Measurements from ENCODE around the gene PLA2R1. TPM values are rescaled to one million over a fixed set of nuclear protein-coding genes. Genes with fewer than 3 reads are reported as not detected.
"Not testable (repeated sequence)": the region's sequence is repeated elsewhere in the genome, so short reads cannot be mapped to it uniquely, and the experiment has no call there.

The PLA2R1 gene
- polyA plus RNA-seq, 4 donors = 36.7 to 106 (median 71.6) TPM

- no peak for DNase-seq (ENCODE audit: low read depth in 4 of 4, low spot score in 3 of 4)
These were observed 76.8 kb downstream of the PLA2R1 start for GRCh38 chr2:159985656-159986055.

DNA sequence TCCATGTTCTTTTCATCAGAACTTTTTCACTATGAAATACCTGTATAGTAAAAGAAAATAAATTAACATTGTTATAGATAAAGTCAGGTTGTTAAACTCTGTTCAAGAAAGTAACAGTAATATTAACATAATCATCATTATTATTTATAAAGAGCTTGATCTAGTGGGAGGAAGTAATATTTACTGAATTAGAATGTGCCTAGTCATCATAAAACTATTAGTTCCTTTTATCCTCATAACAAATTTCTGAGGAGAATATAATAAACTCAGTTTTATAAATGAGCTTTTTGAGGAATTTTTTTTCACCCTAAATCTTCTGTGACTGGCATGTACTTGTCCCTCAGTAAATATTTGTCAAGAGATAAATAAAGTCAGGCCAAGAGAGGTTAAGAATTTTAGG is 78.4 kb downstream of the PLA2R1 start:
- no peak for DNase-seq (ENCODE audit: low read depth in 4 of 4, low spot score in 3 of 4)

- DNase-seq (ENCODE audit: low read depth in 4 of 4, low spot score in 3 of 4) = no peak
These were observed 79.3 kb downstream of the PLA2R1 start for GRCh38 chr2:159982842-159983785.

DNA sequence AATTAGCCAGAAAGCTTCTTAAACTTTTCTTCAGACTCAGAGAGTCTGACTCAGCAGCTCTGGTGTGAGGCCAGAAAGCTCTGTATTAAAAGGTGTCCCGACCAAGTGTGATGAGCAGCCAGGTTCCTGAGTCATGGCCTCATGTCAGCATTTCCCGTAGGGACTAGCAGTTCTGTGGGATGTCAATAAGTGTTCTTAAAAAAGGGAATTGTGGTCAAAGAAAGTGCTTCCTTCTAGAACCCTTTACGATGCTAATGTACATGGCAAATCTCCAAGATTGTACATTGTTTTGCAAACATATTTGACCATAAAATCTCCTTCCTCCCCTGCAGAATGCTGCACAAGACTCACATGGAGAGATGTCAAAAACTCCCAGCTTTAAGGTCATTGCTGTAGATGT is 80.1 kb downstream of the PLA2R1 start:
- no peak for DNase-seq (ENCODE audit: low read depth in 4 of 4, low spot score in 3 of 4)

DNA sequence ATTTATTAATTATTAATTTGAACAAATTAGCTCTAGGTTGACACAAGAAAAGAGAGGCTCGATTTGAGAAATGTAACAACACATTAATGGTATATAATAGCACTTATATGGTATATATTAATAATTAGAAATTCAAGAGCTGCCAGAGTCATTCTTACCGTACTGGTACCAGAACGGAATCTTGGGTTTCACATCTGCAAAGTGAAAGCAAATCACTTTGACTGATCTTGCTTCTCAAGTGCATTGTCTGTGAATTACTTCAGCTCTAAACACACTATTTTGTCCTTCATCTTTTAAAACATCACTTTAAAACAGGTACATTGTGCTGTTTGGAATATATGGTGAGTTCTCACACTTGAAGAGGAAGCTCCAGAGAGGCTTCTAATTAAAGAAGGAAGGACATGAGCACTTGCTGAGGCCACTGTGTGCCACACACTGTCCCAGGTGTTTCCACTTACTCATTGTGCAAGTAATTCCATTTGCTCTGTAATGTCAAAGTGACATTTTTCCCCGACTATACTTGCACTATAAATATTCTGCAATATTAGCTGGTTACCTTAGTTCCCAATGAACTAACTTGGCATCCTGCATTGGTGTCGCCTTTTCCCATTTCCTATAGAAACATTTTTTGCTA is 85.8 kb downstream of the PLA2R1 start:
- DNase-seq (ENCODE audit: low read depth in 4 of 4, low spot score in 3 of 4) = no peak

DNA sequence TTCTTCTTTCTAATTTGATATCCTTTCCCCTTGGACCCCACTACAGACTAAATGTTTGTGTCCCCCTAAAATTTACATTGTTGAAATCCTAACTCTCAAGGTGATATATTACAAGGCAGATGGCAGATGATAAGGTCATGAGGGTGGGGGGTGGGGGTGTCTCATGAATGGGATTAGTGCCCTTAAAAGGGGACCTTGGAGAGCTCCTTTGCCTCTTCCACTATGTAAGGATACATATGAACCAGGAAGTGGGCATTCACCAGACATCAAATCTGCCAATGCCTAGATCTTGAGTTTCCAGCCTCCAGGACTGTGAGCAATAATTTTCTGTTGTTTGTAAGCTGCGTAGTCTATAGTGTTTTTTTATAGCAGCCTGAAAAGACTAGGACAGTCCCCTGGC is 89.1 kb downstream of the PLA2R1 start:
- DNase-seq (ENCODE audit: low read depth in 4 of 4, low spot score in 3 of 4) = no peak

GRCh38 chr2:159971365-159972152 is 90.9 kb downstream of the PLA2R1 start:
- no peak for DNase-seq (ENCODE audit: low read depth in 4 of 4, low spot score in 3 of 4)

DNA sequence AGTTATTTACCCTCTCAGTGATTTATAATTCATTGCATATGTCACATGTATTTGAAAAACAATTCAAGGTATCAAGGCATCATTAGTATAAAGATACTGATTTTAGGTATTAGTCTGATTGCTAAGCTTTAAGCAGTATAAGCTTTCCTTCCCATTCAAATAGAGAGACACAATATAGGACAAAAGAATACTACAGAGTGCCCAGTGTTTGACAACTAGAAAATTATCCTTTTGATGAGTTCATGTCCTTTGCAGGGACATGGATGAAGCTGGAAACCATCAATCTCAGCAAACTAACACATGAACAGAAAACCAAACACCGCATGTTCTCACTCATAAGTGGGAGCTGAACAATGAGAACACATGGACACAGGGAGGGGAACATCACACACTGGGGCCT is 91.9 kb downstream of the PLA2R1 start:
- DNase-seq (ENCODE audit: low read depth in 4 of 4, low spot score in 3 of 4) = not testable (repeated sequence)

DNA sequence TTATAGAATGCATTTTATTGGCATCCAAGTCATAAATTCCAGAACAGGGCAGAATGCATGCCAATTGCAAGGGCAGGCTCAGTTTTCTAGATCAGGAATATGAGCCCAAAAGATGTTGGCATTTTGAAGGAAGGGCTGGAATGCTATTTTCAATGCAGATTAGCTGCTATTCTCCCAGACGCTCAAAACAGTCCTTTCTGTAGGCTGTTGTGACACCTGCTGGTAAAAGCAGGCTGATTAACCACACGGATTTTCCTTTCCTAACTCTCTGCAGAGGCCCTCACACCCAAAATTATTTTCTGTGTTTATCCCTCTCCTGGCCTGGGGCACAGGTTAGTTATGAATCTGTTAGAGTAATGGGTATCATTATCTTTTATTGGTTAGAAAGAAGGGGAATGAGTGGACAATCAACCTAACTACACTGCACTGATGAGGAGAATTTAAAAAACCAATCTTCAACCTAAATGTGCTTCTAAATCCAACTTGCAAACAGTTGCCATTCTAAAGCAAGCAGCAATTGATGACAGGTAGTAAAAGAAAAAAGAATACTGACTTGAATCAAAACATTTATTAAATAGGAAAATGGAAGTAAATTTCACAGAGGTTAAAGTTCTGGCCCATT is 94.0 kb downstream of the PLA2R1 start:
- DNase-seq (ENCODE audit: low read depth in 4 of 4, low spot score in 3 of 4) = peak in 1 of 4 donors; percentile 24

GRCh38 chr2:159963700-159964099 is 98.7 kb downstream of the PLA2R1 start:
- DNase-seq (ENCODE audit: low read depth in 4 of 4, low spot score in 3 of 4) = no peak

GRCh38 chr2:159962513-159962912 is 99.9 kb downstream of the PLA2R1 start:
- DNase-seq (ENCODE audit: low read depth in 4 of 4, low spot score in 3 of 4) = not testable (repeated sequence)

DNA sequence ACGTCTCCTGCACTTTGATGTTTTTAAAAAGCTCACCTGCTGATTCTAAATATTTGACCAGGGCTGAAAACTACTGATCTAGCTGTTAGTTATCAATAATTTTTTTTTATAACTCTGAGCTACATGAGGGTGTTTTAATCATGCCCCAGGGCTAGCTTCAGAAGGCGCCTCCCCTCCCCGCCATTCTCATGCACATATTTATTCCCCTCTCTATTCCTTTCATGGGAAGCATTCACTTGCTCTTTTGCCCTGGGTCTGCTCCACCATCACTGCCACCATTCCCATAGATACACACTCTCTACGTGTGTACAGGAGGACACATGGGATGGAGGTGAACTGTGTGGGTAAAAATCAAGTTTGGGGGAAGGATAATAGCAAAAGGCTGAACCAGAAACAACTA is 101.0 kb downstream of the PLA2R1 start:
- no peak for DNase-seq (ENCODE audit: low read depth in 4 of 4, low spot score in 3 of 4)

DNA sequence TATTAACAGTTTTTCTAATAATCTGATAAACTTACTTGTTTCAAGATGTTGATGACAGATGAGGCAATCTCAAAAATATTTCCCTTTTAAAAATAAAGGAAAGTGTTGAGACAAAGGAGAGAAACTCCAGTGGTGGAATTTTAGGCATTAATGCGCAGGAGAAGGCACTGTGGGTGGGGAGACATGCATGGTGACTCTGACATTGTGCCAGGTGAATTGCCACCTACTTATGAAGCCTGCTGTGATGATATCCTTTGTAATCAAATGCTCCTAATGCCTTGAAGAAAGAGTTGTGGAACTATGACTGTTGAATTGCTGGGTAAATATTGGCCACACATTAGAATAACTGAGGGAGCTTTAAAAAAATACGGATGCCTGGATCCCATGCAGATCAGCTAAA is 101.4 kb downstream of the PLA2R1 start:
- no peak for DNase-seq (ENCODE audit: low read depth in 4 of 4, low spot score in 3 of 4)

DNA sequence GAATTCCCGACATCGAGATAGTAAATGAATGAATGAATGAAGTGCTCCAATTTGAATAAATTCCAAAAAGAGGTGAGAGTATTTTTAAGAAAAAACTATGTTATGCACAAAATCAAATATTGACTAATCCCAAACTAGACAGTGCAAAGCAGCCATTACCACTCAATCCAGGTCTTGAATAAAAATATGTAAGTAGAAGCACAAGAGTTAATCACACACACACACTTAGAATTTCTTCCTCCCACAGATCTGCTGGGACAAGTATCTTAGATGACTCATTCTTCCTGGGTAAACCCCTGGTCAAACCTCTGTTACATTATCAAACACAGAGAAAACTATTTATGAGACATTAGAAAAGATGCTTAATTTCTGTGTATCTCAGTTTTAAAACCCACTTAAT is 102.0 kb downstream of the PLA2R1 start:
- no peak for DNase-seq (ENCODE audit: low read depth in 4 of 4, low spot score in 3 of 4)

- DNase-seq (ENCODE audit: low read depth in 4 of 4, low spot score in 3 of 4) = no peak
These were observed 103.3 kb downstream of the PLA2R1 start for GRCh38 chr2:159959136-159959535.

- no peak for DNase-seq (ENCODE audit: low read depth in 4 of 4, low spot score in 3 of 4)
These were observed 109.1 kb downstream of the PLA2R1 start for GRCh38 chr2:159953136-159953823.

DNA sequence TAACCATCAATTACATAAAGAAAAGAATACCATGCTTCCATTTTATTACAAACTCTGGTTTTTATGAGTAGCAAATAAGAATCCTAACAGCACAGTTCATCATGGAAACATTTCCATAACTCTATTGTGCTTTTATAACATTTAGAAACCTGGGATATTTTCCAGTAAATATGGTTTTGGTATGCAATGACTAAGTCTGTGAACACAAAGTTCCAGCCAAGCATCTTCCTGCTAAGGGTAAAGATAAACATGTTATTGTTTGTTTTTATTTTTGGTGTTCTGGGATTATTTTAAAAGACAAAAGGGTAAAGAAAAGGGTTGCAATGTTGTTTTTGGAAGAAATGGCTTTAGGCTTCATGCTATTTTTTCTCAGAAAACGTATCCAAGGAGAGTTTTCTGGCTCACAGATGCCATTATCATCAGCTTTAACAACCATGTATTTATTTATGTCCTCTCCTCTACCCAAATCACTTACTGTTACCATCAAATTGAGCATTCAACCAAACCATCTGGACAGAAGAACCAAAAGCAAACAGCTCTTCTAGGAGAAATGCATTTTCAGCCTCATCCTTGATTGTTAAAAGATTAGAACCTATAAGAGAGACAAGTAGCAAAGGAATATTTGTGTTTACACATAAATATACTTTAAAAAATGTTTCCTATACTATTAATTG is 116.0 kb downstream of the PLA2R1 start:
- DNase-seq (ENCODE audit: low read depth in 4 of 4, low spot score in 3 of 4) = no peak

DNA sequence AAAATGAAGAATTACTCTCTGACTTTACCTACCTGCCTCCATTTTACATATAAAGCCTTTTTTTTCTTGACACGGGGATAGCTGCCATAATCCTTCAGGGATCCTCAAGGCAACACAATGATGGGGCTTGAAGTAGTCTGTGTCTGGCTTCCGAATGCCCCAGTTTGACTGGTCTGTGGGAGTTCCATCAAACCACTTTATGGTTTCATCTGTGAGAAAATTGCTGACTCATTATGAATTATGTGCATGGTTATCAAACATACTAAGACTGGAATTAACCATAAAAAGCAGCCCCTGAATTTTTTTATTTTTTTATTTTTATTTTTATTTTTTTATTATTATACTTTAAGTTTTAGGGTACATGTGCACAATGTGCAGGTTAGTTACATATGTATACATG is 117.5 kb downstream of the PLA2R1 start:
- no peak for DNase-seq (ENCODE audit: low read depth in 4 of 4, low spot score in 3 of 4)

DNA sequence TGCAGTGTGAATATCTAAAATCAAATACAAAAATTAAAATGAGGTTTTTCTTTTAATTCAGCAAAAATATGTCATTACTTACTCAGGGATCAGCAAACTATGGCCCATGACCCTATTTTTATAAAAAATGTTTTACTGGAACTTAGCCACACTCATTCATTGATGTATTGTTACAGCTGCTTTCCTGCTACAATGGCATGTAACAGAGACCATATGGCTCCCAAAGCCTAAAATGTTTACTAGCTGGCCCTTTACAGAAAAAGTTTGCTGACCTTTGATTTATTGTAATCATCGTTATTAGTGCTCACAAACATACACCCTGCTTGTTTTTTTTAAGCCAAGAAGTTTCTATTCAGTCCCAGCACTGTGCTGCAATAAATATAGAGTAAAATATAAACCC is 120.3 kb downstream of the PLA2R1 start:
- DNase-seq (ENCODE audit: low read depth in 4 of 4, low spot score in 3 of 4) = peak in 1 of 4 donors; percentile 37

GRCh38 chr2:159941729-159942128 is 120.7 kb downstream of the PLA2R1 start:
- DNase-seq (ENCODE audit: low read depth in 4 of 4, low spot score in 3 of 4) = no peak

All from left renal pelvis (tissue), 4 donors.